NCI-H748 (cell line): ENCODE measurements around the gene HSD3B2.

Experiments used
- DNase-seq: peaks from one replicate; lab custom pipeline; 2025; ENCODE audit not compliant: unreplicated experiment; lab: John Stamatoyannopoulos, UW

Gene HSD3B2

DNA sequence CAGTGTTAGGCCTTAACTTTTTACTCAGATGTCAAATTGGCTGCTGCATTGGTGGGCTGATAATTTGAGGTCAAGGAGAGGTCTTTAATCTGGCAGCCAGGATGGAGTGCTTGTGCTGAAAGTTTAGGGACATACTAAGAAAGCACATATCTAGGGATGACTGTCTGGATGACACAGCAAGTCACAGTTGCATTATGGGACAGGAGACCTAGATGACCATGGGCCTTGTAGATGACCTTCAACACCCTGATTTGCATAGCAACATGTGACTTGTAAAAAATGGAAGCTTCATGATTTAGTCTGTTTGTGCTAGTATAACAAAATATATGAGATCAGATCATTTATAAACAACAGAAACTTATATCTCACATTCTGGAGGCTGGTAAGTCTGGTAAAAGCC lies 18.0 kb upstream of the HSD3B2 start:
- DNase-seq, result no peak

DNA sequence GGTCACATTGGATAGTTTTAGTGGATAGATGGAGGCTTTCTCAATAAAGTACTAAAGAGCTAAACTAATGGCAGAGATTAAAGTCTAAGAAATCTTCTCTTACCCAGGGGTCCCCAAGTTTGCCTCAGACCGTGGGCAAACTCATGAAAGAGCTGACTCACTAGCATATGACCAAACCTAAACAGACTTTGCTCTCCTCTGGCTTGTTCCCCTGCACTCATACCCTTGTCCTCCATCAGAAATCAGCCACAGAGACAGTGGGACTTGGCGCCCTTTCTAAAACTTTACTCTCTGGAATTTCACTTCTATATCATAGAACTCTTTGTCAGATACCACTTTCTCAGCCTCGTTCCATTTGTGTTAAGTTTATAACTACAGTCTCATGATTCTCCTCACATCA lies 17.0 kb upstream of the HSD3B2 start:
- DNase-seq, result no peak

DNA sequence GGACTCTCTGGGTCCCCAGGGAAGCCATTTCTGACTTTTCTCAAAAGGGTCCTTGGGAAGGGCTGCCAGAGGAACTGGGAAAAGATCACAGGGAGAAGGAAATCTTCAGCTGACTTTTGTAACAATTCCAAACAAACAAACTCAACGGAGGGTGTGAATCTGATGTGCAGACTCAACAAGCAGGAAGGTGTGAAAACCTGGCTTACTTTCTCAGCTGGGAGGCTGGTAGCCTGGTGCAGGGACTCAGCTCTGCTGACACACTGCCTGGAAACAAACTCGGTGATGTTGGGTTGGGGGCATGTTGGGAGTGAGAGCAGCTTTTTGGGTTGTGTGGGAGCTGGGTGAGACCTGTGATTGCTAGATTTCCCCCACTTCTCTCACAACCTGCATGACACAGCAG lies 10.2 kb upstream of the HSD3B2 start:
- no peak for DNase-seq

DNA sequence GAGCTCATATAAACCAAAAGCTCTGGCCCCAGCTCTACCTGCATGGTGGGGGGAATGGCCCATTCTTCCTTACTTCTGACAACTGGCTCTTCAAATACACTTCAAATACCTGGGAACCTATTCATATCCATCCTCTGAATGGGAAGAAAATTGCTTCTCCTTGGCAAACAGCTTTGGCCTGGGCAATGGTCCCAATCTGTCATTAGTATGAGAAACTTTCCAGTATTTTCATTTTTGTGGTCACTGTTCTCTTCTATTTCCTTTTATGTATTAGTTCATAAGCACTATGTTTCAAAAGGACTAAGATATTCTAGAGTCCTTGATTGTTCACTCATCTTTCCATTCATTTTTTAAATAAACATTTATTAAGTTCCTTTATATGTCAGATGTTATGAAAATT lies 5.2 kb upstream of the HSD3B2 start:
- no peak for DNase-seq

DNA sequence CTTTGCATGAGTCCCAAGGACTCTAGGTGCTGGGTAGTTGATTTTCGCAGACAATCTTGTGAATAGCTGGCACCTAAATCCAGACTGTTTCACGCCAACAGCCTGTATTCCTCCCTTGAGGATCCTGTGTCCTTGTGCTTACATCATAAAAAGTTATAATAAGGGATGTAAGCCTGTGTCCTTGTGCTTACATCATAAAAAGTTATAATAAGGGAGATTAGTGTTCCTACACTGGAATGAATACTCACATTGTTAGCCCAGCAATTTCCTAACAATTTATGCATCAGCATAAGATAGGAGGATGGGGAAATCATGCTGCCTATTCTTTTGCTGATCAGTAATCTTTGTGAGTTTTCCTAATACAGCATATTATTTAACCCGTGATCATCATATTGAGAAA lies 4.0 kb upstream of the HSD3B2 start:
- no peak for DNase-seq

DNA sequence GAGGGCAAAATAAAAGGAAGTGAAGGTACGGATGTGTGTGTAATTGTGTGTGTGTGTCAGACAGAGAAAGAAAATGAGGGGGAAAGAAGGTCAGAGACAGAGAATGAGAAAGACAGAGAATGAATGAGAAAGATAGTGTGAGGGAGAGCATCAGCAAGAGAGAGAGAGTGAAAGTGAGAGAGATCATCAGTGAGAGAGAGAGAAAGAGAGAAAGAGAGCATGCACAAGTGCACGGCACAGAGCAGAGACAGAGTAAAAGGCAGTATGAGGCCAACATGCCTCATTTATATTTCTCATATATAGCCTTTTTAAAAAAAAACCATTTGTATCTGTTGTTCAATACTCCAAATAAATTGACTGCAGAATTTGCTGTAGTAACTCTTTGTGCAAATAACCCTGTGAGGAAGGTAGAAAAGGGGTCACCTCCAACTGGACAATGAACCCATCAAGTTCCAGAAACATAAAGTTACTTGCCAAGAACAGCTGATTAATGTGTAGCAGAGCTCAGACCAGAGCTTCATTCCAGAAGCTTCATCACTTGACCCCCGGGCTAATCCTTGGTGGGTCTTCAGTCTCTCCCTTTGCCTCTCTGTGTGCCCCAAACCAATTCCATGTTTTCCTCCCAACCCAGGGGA lies 1.2 kb downstream of the HSD3B2 start:
- DNase-seq, result no peak

DNA sequence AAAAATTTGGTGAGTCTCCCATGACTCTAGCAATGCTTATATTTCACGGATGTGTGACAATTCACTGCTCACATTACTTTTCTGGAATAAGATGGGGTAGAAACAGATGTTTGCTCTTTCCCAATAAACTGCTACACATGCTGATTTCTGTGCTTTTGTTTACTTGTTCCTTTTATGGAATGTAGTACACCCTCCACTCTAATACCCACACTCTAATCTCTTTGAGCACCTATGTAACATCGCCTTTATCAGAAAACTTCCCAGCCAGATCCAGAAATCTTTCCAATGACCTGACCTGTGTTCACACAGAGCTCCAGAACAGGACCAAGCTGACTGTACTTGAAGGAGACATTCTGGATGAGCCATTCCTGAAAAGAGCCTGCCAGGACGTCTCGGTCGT lies 4.2 kb downstream of the HSD3B2 start:
- DNase-seq, result no peak

DNA sequence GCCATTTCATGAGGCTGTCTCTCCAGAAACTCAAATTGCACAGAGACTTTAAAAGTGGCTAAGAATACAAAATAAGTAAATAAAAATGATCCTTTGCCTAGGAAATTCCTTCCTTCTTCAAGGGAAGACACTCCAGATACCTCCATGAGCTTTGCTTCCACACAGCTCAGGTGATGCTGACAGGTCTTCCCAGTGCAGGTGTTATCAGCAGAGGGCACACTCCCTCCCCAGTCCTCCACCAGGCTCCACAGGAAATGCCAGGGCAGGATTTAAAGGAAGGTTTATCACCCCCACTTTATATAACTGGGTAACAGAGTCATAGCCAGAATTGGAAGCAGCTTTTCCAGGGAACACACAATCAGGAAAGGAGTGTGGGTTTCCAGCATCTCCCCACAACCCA lies 5.7 kb downstream of the HSD3B2 start:
- DNase-seq, result no peak

DNA sequence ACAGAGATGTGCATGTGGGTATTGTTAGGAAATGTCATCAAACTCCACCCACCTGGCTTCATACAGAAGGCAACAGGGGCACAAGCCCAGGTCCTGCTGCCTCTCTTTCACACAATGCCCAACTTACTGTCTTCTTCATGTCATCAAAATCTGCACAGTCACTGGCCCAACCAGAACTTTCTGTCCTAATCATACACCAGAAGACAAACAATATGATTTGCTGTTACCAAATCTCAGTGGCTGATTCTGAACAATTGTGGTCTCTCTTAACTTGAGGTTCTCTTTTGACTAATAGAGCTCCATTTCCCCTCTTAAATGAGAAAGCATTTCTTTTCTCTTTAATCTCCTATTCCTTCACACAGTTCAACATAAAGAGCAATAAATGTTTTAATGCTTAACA lies 7.7 kb downstream of the HSD3B2 start:
- DNase-seq, result no peak

DNA sequence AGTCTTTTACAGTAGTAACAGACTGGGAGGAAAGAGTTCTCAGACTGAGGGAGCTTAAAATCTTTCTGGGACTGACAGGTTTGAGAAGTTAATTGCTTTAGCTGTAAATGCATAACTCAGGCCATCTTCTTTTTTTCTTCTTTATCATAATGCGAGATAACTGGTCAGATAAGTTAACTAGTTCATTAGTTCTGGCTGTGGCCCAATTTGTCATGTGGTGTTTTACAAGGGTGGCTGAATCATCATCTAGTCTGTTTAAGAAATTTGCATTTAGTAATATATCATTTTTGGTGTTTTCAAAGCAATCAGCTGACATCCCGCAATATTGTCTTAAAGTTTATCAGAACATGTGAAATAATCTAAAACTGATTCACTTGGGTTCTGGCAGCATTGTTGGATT lies 14.0 kb downstream of the HSD3B2 start:
- DNase-seq, result no peak

DNA sequence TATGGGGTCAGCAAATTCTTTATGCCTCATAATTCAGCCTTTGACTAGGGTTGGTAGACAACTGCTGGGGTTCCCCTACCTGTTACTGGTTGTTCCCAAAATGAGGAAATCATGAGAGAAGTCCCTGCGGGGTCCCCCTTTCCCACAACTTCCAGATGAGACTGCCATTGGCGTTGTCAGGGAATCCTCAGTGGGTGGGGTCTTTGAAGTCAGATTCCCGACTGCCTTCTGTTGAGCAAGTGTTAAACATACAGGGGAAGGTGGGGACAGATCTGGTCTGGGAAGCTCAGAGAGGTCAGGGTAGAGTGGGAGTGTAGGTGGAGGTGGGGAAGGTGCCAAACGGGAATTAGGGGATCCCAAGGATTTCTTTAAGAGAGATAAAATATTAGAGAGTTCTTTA lies 14.7 kb downstream of the HSD3B2 start:
- no peak for DNase-seq

DNA sequence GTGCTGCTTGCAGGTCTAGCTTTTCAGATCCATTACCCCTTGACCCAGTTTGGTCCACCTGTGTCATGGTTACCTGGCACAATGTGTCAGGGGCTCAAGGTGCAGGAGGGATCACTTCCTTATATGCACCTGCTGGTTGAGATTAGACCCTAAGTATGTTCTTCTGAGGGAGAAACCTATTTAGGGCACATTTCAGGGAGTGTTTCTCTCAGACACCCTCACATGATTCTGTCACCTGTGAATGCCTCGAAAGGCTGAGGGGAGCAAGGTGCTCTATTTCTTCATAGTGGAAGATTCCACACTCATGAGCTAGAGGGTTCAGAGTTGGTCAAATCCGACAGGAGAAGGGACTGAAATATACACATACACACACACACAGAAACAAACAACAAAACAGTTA lies 15.5 kb downstream of the HSD3B2 start:
- no peak for DNase-seq

DNA sequence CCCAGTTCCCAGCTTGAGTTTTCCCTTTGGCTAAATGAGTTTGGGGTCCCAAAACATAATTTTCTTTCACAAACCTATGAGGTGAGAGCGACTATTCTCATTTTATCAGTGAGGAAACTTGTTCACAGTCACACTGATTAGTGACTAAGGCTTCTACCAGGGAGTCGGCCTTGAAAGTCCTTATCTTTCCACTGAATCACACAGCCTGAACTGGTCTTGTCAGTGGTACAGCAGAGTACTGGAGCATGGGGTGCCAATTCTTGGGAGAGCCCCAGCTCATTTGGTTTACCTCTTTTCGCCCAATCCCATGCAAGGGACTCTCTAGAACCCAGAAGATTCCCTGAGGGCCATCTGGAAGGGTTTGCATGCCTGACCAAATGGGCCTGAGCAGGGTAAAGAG lies 16.9 kb downstream of the HSD3B2 start:
- DNase-seq, result no peak

DNA sequence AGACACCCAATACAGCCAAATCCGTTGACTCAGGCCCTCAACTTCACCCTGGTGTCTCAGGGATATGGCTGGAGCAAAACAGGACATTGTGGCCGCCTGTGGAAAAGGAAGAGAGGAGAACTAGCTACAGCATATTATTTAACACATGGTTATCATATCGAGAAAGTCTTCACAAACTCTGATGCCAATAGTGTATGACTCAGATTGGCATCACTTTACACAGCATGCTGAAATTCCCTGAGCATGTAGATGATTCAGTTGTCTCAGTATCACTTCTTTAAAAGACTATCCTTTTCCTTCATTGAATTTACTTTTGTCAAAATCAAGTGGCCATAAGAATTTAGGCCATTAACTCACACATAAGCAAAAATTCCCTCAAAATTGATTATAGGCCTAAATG lies 20.1 kb downstream of the HSD3B2 start:
- DNase-seq, result no peak

DNA sequence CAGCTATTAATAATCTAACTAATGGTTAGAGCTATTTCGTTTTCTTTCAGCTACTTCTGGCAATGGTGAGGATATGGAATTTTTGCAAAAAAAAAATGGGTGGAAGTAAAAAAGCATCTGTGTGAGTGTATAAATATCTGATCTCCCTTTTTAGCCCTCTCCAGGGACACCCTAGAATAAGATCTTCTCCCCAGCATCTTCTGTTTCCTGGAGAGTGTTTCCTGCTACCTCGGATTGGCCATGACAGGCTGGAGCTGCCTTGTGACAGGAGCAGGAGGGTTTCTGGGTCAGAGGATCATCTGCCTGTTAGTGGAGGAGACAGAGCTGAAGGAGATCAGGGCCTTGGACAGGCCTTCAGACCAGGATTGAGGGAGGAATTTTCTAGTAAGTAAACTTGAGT lies 23.8 kb downstream of the HSD3B2 start:
- no peak for DNase-seq

DNA sequence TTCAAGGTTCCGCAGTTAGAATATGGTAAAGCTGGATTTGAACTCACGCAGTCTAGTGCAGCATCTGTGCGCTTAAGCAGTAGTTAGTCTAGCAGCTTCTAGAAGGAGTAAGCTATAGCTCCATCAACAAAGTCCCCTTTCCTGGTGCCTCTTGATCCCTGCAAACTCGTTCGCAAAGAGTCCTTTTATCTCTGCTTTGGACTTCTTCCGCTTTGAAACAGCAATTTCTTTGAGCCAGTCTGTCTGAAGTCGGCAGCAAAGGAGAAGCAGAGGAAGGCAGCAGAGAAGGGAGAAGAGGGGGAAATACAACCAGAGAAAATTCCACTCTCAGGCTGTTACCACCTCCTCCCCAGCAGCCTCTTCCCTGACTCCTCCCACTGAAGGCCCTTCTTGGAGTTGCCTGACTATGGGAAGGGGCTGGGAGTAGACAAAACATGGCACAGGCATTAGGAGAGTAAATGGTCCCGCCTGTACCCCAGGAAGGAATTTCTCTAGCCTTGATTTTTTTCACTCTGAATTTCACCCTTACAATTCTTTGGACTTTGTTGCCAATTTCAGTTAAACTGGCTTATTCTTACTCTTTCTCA lies 25.9 kb downstream of the HSD3B2 start:
- no peak for DNase-seq

DNA sequence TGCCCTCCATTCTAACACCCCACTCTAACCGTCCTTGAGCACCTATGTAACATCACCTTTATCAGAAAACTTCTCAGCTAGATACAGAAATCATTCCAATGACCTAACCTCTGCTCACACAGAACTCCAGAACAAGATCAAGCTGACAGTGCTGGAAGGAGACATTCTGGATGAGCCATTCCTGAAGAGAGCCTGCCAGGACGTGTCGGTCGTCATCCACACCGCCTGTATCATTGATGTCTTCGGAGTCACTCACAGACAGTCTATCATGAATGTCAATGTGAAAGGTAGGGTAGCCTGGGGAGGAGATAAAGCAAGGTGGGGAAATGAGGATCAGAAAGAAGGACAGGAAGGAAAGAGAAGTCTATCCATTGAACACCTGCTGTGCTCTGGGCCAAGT lies 27.8 kb downstream of the HSD3B2 start:
- no peak for DNase-seq

DNA sequence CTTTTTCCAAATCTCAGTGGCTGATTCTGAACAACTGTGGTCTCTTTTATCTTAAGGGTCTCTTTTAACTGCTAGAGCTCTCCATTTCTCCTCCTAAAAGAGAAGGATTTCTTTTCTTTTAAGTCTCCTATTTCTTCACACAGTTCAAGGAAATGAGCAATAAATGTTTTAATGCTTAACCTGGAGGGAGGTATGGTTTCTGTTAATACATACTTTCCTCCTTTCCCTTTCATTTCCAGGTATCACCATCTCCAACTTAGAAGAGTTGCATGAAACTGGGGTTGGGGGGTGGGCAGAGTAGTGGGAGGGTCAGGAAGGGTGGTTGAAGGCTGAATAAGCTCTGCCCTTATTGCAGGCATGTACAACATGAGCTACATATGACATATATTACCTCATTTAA lies 31.4 kb downstream of the HSD3B2 start:
- DNase-seq, result no peak

DNA sequence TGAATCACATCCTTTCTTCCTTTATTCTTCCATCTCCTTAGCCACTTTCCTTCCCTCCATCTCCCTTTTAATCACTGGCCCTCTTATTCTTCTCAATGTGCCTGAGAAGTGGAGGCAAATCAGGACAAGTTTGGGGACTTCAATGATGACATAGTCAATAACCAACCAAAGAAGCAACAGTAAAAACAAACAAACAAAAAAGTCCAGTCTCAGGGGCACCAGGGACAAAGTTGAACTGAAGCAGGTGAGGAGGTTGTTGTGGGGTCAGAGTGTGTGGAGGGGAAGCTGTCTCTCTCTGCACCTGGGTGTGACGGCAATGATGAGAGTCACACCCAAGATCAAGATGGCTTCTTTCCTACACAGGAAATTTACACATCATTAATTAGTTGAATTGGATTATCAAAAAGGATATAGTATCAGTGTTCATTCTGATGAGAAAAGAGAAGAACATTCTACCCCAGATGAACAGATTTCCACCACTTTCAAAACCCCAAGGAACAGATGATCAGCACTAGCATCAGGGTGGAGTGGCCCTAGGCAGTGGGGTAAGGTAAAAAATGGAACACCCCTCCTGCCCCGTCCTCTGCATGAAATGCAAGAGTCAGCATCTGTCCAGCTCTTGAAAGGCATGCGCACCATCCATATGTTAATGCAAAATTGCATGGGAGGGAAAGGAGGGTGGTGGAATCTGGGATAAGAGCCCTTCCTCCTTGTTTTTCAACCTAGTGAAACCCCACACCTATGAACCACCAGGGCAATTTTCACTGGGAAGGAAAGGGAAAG lies 32.6 kb downstream of the HSD3B2 start:
- DNase-seq, result no peak

DNA sequence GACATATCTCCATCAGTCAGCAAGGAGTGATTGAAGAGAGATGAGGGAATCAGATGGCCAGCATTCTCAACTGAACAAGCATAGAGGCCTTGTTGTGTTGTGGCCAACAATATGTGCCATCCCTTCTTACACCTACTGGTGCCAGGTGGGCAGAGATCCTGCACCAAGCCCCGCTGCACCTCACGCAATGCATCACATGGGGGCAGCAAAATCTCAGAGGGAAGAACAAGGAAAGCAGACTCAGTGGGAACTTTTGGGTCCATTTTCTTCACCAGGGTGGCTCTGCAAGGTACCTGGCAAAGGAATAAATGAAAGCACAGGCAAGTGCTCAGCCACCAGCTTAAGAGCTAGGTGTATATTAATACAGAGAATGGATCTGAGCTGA lies 33.2 kb downstream of the HSD3B2 start:
- peak; percentile 23 for DNase-seq

DNA sequence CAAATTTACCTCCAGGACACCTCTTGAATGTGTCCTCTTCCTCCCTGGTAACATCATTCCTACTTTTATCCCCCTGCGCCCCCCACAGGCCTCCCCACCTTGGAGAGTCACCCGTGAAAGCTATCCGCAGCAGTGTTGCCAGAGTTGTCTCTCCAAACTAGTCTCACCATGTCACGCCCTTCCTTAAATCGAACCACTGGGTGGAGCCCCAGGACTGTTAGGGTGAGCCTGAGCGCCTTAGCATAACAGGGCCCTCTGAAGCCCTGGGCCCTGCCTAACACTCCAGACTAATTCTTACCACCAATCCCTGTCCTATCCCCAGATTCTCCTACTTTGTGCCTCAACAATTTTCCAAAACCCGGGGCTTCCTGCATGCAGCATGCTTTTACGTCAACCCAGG lies 35.0 kb downstream of the HSD3B2 start:
- peak; percentile 22 for DNase-seq

DNA sequence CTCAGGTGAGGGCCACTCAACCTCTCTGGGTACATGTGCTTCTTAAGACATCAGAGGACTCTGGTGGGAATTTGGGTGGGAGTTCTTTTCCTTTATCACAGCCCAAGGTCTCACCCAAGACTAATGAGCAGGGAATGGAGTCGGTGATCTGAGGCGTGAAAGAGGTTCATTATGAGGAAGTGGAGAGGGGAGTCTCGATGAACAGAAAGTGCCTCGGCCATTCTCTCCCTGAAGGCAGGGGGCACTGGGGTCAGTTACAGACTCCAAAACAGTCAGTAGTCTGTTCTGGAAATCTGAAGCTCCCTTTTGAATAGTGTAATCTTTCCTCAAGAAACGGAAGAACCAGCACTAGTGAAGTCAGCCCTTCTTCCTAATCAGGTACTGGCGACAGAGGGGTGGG lies 36.2 kb downstream of the HSD3B2 start:
- DNase-seq, result no peak

DNA sequence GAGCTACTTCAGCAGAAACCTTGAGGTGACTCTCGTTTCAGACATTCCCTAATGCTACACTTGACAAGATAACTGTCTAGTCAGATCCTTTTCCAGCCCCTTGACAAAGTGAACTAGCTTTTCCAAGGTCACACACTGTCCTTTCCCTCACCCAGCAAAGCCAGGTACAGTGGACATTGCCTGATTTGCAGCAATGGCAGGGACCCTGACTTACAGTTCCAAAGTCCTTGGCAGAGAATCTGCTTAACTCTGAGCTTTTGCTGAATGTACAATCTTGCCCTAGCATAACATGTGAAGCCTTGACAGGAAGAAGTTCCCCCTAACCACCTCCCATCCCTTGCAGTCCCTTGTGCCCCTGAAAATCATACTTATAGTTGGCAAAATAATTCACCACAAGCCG lies 37.1 kb downstream of the HSD3B2 start:
- DNase-seq, result no peak
